ENCODE data around the gene MLF1.

MLF1 gene

GRCh38 chr3:158590223-158590622 lies 19.2 kb downstream of the MLF1 start:
- no peak for DNase-seq

GRCh38 chr3:158600787-158601186 lies 29.8 kb downstream of the MLF1 start:
- no peak for DNase-seq

- no peak for DNase-seq
Measured at GRCh38 chr3:158602227-158602626, 31.2 kb downstream of the MLF1 start.

GRCh38 chr3:158617982-158618875 lies 47.2 kb downstream of the MLF1 start:
- DNase-seq = no peak

- DNase-seq = no peak
Measured at GRCh38 chr3:158625881-158626280, 54.9 kb downstream of the MLF1 start.

- no peak for DNase-seq
Measured at GRCh38 chr3:158631981-158632380, 61.0 kb downstream of the MLF1 start.

- DNase-seq = no peak
Measured at GRCh38 chr3:158640646-158641045, 69.7 kb downstream of the MLF1 start.

- DNase-seq = no peak
Measured at GRCh38 chr3:158642005-158642404, 71.0 kb downstream of the MLF1 start.

GRCh38 chr3:158642474-158643210 lies 71.6 kb downstream of the MLF1 start:
- no peak for DNase-seq

- DNase-seq = peak; percentile 97
Measured at GRCh38 chr3:158644345-158644908, 73.4 kb downstream of the MLF1 start, which contains the start of gene GFM1. GFM1 (plus strand) TSS chr3:158644527; CDS start chr3:158644635, 108 bp downstream.

- DNase-seq = no peak
Measured at GRCh38 chr3:158649791-158650190, 78.8 kb downstream of the MLF1 start.

GRCh38 chr3:158651192-158651591 lies 80.2 kb downstream of the MLF1 start:
- DNase-seq = no peak

- DNase-seq = no peak
Measured at GRCh38 chr3:158652463-158652862, 81.5 kb downstream of the MLF1 start.
